ENCODE measurements around the gene SMCO2.
A peak's percentile ranks its signal among the peaks of the same experiment; 100 is the strongest.

SMCO2 gene

DNA sequence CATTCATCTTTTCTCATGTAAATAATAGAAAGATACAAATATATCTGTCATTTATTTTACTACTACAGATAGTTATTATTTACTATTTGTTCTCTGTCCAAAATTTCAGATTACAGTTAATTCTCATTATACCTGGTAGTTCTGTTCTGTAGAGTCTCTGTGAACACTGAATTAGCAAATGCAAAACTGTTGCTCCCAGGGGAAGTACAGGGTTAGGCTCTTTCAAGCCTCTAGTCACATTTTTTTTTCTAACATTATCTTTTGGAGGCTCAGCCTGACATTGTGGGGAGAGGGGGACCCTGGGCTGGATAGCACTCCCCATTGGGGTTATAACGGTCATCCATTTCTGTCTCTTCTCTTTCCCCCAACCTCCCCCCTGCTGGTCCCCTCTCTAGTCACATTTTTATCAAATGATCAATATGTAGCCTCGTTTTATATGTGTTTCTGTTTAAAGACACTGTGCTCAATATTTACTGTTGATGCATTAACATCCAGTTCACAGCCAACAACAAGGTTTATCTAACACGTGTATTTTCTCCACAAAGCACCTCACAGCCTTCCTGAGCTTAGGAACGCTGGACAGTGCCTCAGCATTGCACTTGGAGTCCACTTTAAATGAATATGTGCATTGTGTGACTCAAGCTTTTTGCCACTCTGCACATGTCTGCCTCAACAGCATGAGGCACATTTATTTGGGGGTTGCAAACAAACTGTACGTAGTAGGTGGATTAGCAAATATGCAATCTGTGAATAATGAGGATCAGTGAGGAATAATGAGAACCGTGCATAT, 4.7 kb downstream of the SMCO2 start:
- FAIRE-seq (peak; percentile 26), DNase-seq (ENCODE audit: insufficient read length, low spot score) (no peak)
- no peak for TF ChIP-seq TAF1 (IDR thresholded peaks at IDR 0.05; ENCODE audit: low read depth, low read length)
- TF ChIP-seq SPI1 (IDR thresholded peaks at IDR 0.05; ENCODE audit: low read depth, low read length), result no peak

DNA sequence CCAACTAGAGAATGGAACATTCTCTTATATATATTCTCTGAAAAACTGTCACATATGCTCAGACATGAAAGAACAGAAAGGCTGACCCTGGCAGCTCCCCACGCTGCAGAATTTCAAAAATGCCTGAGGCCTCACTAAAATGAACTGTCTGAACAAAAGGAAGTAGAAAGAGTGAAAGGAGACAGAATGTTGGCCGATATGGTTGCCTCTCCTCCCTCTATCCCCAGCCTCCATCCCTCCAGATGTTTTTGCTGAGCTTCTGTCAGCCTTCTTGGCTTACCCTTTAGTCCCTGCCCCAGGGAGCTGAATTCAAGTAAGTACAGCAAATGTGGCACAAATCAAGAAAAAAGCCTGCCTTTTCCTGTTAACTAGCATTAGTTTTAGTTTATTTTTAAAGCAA, 6.9 kb downstream of the SMCO2 start:
- FAIRE-seq, result no peak
- no peak for DNase-seq (ENCODE audit: insufficient read length, low spot score)
- TF ChIP-seq POLR2A (IDR thresholded peaks at IDR 0.05; ENCODE audit: low read depth, low read length) (no peak), PAX5 (IDR thresholded peaks at IDR 0.05; ENCODE audit: insufficient read depth, low read length, severe bottlenecking) (no peak), POLR2AphosphoS5 (IDR thresholded peaks at IDR 0.05; ENCODE audit: low read depth, low read length) (no peak), POU2F2 (IDR thresholded peaks at IDR 0.05; ENCODE audit: low read depth, low read length) (no peak), TAF1 (IDR thresholded peaks at IDR 0.05; ENCODE audit: low read depth, low read length) (no peak), SPI1 (IDR thresholded peaks at IDR 0.05; ENCODE audit: low read depth, low read length) (no peak)

DNA sequence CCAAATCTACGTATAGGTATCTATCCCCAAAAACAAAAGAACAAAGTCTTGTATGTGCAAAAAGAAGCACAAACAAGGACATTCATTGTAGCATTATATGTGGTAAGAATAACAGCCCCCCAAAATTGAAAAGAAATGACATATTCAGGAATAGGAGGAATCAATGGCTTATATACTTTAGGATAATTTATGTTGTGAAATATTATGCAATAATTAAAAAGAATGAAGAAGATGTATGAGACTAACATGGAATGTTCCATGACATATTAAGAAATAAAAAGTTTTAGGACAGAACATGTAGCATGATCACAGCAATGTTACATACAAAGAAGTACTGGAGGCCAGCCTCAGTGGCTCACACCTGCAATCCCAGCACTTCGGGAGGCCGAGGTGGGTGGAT, 9.1 kb downstream of the SMCO2 start:
- no peak for FAIRE-seq
- TF ChIP-seq PAX5 (IDR thresholded peaks at IDR 0.05; ENCODE audit: insufficient read depth, low read length, severe bottlenecking) (no peak), POLR2A (IDR thresholded peaks at IDR 0.05; ENCODE audit: low read depth, low read length) (no peak), POLR2AphosphoS5 (IDR thresholded peaks at IDR 0.05; ENCODE audit: low read depth, low read length) (no peak), POU2F2 (IDR thresholded peaks at IDR 0.05; ENCODE audit: low read depth, low read length) (no peak), SPI1 (IDR thresholded peaks at IDR 0.05; ENCODE audit: low read depth, low read length) (no peak), TAF1 (IDR thresholded peaks at IDR 0.05; ENCODE audit: low read depth, low read length) (no peak)
- no peak for DNase-seq (ENCODE audit: insufficient read length, low spot score)

DNA sequence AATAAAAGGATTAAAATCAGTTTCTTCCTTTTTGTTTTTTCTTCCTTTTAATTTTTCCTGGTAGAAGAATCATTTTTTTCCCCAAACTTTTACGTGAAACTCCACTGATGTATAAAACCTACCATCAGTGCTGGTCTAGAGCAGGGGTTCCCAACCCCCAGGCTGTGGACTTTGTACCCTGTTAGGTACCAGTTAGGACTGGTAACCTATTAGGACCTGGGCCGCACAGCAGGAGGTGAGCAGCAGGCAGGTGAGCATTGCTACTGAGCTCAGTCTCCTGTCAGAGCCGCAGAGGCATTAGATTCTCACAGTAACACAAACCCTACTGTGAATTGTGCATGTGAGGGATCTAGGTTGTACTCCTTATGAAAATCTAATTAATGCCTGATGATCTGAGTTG, 10.1 kb downstream of the SMCO2 start:
- FAIRE-seq (no peak), DNase-seq (ENCODE audit: insufficient read length, low spot score) (no peak)
- no peak for TF ChIP-seq PAX5 (IDR thresholded peaks at IDR 0.05; ENCODE audit: insufficient read depth, low read length, severe bottlenecking)
- TF ChIP-seq POLR2A (IDR thresholded peaks at IDR 0.05; ENCODE audit: low read depth, low read length), result no peak
- TF ChIP-seq TAF1 (IDR thresholded peaks at IDR 0.05; ENCODE audit: low read depth, low read length), result no peak
- TF ChIP-seq POU2F2 (IDR thresholded peaks at IDR 0.05; ENCODE audit: low read depth, low read length), result no peak
- no peak for TF ChIP-seq SPI1 (IDR thresholded peaks at IDR 0.05; ENCODE audit: low read depth, low read length)
- no peak for TF ChIP-seq POLR2AphosphoS5 (IDR thresholded peaks at IDR 0.05; ENCODE audit: low read depth, low read length)

GRCh38 chr12:27460471-27460978, 14.0 kb downstream of the SMCO2 start:
- no peak for TF ChIP-seq POLR2A (IDR thresholded peaks at IDR 0.05; ENCODE audit: low read depth, low read length)
- no peak for TF ChIP-seq POLR2AphosphoS5 (IDR thresholded peaks at IDR 0.05; ENCODE audit: low read depth, low read length)
- TF ChIP-seq TAF1 (IDR thresholded peaks at IDR 0.05; ENCODE audit: low read depth, low read length), result no peak
- TF ChIP-seq POU2F2 (IDR thresholded peaks at IDR 0.05; ENCODE audit: low read depth, low read length), result no peak
- TF ChIP-seq SPI1 (IDR thresholded peaks at IDR 0.05; ENCODE audit: low read depth, low read length), result no peak
- TF ChIP-seq PAX5 (IDR thresholded peaks at IDR 0.05; ENCODE audit: insufficient read depth, low read length, severe bottlenecking), result no peak
- peak; percentile 54 for FAIRE-seq
- DNase-seq (ENCODE audit: insufficient read length, low spot score), result no peak

- FAIRE-seq (no peak), DNase-seq (ENCODE audit: insufficient read length, low spot score) (no peak)
- no peak for TF ChIP-seq POU2F2 (IDR thresholded peaks at IDR 0.05; ENCODE audit: low read depth, low read length)
These were observed 15.7 kb downstream of the SMCO2 start for GRCh38 chr12:27462151-27462694.

GRCh38 chr12:27462851-27463250, 16.3 kb downstream of the SMCO2 start:
- DNase-seq (ENCODE audit: insufficient read length, low spot score), result no peak
- FAIRE-seq, result peak; percentile 40
- no peak for TF ChIP-seq POLR2A (IDR thresholded peaks at IDR 0.05; ENCODE audit: low read depth, low read length)
- TF ChIP-seq POLR2AphosphoS5 (IDR thresholded peaks at IDR 0.05; ENCODE audit: low read depth, low read length), result no peak
- no peak for TF ChIP-seq POU2F2 (IDR thresholded peaks at IDR 0.05; ENCODE audit: low read depth, low read length)
- TF ChIP-seq TAF1 (IDR thresholded peaks at IDR 0.05; ENCODE audit: low read depth, low read length), result no peak
- TF ChIP-seq PAX5 (IDR thresholded peaks at IDR 0.05; ENCODE audit: insufficient read depth, low read length, severe bottlenecking), result no peak
- no peak for TF ChIP-seq SPI1 (IDR thresholded peaks at IDR 0.05; ENCODE audit: low read depth, low read length)

- DNase-seq (ENCODE audit: insufficient read length, low spot score) (no peak), FAIRE-seq (no peak)
- TF ChIP-seq PAX5 (IDR thresholded peaks at IDR 0.05; ENCODE audit: insufficient read depth, low read length, severe bottlenecking) (no peak), POLR2AphosphoS5 (IDR thresholded peaks at IDR 0.05; ENCODE audit: low read depth, low read length) (no peak), POLR2A (IDR thresholded peaks at IDR 0.05; ENCODE audit: low read depth, low read length) (no peak), TAF1 (IDR thresholded peaks at IDR 0.05; ENCODE audit: low read depth, low read length) (no peak), SPI1 (IDR thresholded peaks at IDR 0.05; ENCODE audit: low read depth, low read length) (no peak), POU2F2 (IDR thresholded peaks at IDR 0.05; ENCODE audit: low read depth, low read length) (no peak)
These were observed 17.1 kb downstream of the SMCO2 start for GRCh38 chr12:27463511-27464219.

GRCh38 chr12:27464220-27464554, 17.7 kb downstream of the SMCO2 start:
- DNase-seq (ENCODE audit: insufficient read length, low spot score) (no peak), FAIRE-seq (no peak)
- TF ChIP-seq POLR2A (IDR thresholded peaks at IDR 0.05; ENCODE audit: low read depth, low read length) (no peak), PAX5 (IDR thresholded peaks at IDR 0.05; ENCODE audit: insufficient read depth, low read length, severe bottlenecking) (no peak), POU2F2 (IDR thresholded peaks at IDR 0.05; ENCODE audit: low read depth, low read length) (no peak), TAF1 (IDR thresholded peaks at IDR 0.05; ENCODE audit: low read depth, low read length) (no peak), POLR2AphosphoS5 (IDR thresholded peaks at IDR 0.05; ENCODE audit: low read depth, low read length) (no peak), SPI1 (IDR thresholded peaks at IDR 0.05; ENCODE audit: low read depth, low read length) (no peak)

Data from GM12891 (cell line).